ENCODE measurements around the gene AK8.

- TF ChIP-seq EP300 (IDR thresholded peaks at IDR 0.05; ENCODE audit: borderline replicate concordance) (no peak), CREB1 (IDR thresholded peaks at IDR 0.05; ENCODE audit: low read depth) (no peak), TAF1 (IDR thresholded peaks at IDR 0.05; ENCODE audit: low read depth) (no peak), YY1 (IDR thresholded peaks at IDR 0.05; ENCODE audit: low read depth) (no peak), RAD21 (IDR thresholded peaks at IDR 0.05; ENCODE audit: low read depth) (no peak), ZBTB7A (IDR thresholded peaks at IDR 0.05; ENCODE audit: low read depth) (no peak), TCF12 (IDR thresholded peaks at IDR 0.05; ENCODE audit: low read depth) (no peak), CEBPB (IDR thresholded peaks at IDR 0.05) (no peak)
- TF ChIP-seq, protein P1, sequence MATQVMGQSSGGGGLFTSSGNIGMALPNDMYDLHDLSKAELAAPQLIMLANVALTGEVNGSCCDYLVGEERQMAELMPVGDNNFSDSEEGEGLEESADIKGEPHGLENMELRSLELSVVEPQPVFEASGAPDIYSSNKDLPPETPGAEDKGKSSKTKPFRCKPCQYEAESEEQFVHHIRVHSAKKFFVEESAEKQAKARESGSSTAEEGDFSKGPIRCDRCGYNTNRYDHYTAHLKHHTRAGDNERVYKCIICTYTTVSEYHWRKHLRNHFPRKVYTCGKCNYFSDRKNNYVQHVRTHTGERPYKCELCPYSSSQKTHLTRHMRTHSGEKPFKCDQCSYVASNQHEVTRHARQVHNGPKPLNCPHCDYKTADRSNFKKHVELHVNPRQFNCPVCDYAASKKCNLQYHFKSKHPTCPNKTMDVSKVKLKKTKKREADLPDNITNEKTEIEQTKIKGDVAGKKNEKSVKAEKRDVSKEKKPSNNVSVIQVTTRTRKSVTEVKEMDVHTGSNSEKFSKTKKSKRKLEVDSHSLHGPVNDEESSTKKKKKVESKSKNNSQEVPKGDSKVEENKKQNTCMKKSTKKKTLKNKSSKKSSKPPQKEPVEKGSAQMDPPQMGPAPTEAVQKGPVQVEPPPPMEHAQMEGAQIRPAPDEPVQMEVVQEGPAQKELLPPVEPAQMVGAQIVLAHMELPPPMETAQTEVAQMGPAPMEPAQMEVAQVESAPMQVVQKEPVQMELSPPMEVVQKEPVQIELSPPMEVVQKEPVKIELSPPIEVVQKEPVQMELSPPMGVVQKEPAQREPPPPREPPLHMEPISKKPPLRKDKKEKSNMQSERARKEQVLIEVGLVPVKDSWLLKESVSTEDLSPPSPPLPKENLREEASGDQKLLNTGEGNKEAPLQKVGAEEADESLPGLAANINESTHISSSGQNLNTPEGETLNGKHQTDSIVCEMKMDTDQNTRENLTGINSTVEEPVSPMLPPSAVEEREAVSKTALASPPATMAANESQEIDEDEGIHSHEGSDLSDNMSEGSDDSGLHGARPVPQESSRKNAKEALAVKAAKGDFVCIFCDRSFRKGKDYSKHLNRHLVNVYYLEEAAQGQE (IDR thresholded peaks at IDR 0.05; ENCODE audit: low read depth) = no peak
- TF ChIP-seq, protein P2, sequence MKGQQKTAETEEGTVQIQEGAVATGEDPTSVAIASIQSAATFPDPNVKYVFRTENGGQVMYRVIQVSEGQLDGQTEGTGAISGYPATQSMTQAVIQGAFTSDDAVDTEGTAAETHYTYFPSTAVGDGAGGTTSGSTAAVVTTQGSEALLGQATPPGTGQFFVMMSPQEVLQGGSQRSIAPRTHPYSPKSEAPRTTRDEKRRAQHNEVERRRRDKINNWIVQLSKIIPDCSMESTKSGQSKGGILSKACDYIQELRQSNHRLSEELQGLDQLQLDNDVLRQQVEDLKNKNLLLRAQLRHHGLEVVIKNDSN (IDR thresholded peaks at IDR 0.05) = no peak
These were observed 107.9 kb downstream of the AK8 start for GRCh38 chr9:132769906-132770769.

Measured in Ishikawa (cell line).